Activated naive CD4-positive, alpha-beta T cell treated with anti-CD3 and anti-CD28 coated beads, Interleukin-2, amount 50 U/mL, for 24 hours (primary cell): ENCODE measurements around the gene AP2A2.
"Not testable (repeated sequence)": the region's sequence is repeated elsewhere in the genome, so short reads cannot be mapped to it uniquely, and the experiment has no call there.

Experiments
- H3K27ac Mint-ChIP-seq: one replicate; pipeline ENCODE4 v1.8.0; 2021; ENCODE audit warnings: mild to moderate bottlenecking, mixed read lengths
- H3K27me3 Mint-ChIP-seq: one replicate; pipeline ENCODE4 v1.8.0; 2021; ENCODE audit warnings: mixed read lengths
- H3K36me3 Mint-ChIP-seq: one replicate; pipeline ENCODE4 v1.8.0; 2021; ENCODE audit warnings: mixed read lengths
- H3K4me1 Mint-ChIP-seq: one replicate; pipeline ENCODE4 v1.8.0; 2021; ENCODE audit warnings: mixed read lengths
- H3K4me3 Mint-ChIP-seq: one replicate; pipeline ENCODE4 v1.8.0; 2021; ENCODE audit warnings: mild to moderate bottlenecking, mixed read lengths
- H3K9me3 Mint-ChIP-seq: one replicate; pipeline ENCODE4 v1.8.0; 2021; ENCODE audit warnings: mixed read lengths

The AP2A2 gene

DNA sequence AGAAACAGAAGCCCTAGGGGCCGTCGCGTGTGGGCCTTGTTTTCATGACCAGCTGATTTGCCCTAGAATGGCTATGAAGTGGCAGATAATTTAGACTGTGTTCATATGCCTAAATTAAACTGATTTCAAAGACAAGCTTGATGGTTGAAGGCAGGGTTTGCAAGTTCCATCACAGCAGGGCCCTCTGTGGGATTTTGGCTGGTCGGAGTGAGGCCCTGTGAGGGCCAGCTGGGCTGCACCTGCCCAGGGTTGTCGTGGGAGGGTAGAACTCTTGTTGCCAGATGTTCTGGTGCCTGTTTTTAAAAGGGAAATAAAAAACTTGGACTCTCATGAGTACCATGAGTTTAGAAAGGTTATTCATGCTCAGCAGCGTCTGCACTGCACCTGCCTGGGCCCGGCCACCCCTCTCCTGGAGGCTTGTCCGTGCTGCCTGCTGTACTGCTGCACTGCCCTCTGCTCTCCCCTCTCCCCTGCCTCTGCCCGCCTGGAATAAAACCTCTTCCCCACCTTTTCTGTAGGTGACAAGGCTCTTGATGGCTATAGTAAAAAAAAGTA lies 44.1 kb downstream of the AP2A2 start:
- Mint-ChIP-seq H3K27me3 (no peaks in the 10 kb centered on the region), H3K4me1 (peaks cover 44% of the 10 kb centered on the region), H3K4me3 (peak overlapping the region; percentile 49), H3K9me3 (no peaks in the 10 kb centered on the region), H3K36me3 (peaks cover 2% of the 10 kb centered on the region), H3K27ac (peak overlapping the region; percentile 74)

DNA sequence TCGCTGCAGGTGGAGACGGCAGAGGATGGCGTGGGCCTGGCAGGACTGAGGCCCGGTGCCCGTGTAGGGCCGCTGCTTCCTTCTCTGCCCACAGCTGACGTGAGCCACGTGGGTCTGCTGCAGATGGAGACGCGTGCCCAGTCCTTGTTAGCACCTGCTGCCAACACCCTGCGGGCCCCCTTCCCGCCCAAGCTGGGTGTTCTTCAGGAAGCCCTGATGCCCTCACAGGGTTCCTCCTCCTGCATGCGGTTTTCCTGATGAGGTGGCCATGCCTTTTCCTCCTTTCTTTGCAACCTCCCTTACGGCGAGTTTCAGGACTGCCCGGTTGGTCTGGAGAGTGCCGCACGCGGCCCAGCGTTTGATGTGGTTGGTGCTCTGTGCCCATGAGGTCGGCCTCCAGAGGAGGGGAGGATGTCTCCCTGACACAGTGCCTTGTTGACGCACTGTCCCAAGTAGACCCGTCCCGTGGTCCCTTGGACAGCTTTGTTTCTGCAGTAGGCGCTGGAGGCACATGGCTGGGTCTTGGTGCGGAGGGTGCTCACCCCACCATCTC lies 44.7 kb downstream of the AP2A2 start:
- Mint-ChIP-seq H3K36me3 (peaks cover 2% of the 10 kb centered on the region), H3K4me3 (peak overlapping the region; percentile 49), H3K4me1 (peaks cover 40% of the 10 kb centered on the region), H3K27me3 (no peaks in the 10 kb centered on the region), H3K9me3 (no peaks in the 10 kb centered on the region), H3K27ac (peak overlapping the region; percentile 74)

DNA sequence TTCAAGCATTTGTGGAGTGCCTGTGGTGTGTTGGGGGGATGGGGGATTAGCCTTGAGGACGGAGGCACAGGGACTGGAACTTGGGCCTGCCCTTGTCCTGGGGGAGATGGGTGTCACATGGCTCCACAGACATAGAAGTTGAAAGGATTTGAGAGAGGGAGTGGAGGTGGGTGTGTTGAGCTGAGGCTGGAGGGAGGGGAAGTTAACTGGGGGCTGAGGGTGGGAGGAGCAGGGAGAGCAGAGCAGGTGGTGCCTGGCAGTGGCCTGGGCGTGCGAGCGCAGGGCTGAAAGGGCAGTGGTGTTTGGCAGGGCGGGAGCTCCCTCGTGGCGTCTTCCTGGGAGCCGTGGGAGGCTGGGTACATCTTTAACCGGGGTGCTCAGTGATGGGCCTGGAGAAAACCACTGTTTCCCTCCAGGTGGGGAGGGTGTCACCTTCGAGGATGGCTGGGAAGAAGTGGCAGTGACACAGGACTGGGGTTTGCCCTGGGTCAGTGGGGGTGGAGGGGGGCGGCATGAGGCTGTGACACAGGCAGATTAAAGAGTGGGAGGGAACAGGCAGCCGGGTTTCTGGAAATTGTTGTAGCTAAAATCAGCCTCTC lies 45.5 kb downstream of the AP2A2 start:
- H3K27ac Mint-ChIP-seq: peak overlapping the region; percentile 18
- H3K36me3 Mint-ChIP-seq: peaks cover 2% of the 10 kb centered on the region
- H3K27me3 Mint-ChIP-seq: no peaks in the 10 kb centered on the region
- H3K4me1 Mint-ChIP-seq: peaks cover 38% of the 10 kb centered on the region
- no peaks in the 10 kb centered on the region for H3K9me3 Mint-ChIP-seq
- H3K4me3 Mint-ChIP-seq: peak overlapping the region; percentile 39

DNA sequence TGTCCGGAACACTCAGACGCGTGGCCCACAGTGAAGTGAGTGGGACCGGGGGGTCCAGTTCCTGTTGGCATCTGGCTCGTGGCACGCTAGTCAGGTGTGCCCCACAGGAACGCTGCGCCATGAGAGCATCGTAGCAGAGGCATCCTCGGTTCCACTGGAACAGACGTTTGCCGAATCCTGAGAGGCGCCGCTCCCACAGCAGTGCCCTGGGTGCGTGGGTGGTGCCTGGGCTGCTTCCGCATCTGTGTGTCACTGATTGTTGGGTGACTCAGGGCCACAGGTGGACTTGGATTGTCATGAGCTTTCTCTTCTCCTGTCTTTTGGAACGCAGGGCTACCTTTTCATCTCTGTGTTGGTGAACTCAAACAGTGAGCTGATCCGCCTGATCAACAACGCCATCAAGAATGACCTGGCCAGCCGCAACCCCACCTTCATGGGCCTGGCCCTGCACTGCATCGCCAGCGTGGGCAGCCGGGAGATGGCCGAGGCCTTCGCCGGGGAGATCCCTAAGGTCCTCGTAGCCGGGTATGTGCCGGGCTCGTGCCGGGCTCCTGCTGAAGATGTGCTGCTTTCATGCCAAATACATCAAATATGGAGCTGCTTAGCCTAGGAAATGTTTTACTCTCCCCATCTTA lies 46.2 kb downstream of the AP2A2 start:
- Mint-ChIP-seq H3K27me3 (no peaks in the 10 kb centered on the region), H3K27ac (no peak overlapping the region), H3K4me1 (peaks cover 35% of the 10 kb centered on the region), H3K4me3 (no peak overlapping the region), H3K36me3 (peaks cover 2% of the 10 kb centered on the region), H3K9me3 (no peaks in the 10 kb centered on the region)

DNA sequence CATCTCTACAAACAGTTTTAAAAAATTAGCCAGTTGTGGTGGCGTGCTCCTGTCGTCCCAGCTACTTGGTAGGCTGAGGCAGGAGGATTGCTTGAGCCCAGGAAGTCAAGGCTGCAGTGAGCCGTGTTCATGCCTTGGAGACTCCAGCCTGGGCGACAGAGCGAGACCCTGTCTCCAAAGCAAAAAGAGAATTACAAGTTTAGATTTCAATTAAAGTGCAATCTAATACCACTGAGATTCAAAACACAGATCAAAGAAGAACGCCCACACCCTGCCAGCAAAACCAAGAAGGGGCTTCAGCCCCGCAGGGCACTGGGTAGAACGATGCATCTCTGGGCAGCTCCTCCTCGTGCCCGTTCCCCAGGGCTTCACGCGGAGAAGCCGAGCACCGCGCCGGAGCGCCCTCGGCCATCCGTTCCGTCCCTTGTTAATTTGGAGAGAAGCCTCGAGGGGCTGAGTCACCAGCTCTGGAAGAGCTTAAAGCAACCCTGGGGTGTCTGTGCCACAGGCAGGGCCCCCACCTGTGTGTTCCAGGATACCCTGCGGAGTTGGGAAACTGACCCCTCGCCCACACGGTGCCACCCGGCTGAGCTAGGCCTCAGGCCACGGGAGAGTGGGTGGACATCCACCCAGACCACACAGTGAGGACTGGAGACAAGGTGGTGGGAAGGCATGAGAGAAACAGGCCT lies 47.0 kb downstream of the AP2A2 start:
- Mint-ChIP-seq H3K27me3 (no peaks in the 10 kb centered on the region), H3K36me3 (peaks cover 2% of the 10 kb centered on the region), H3K27ac (no peak overlapping the region), H3K9me3 (no peaks in the 10 kb centered on the region), H3K4me3 (no peak overlapping the region), H3K4me1 (peaks cover 35% of the 10 kb centered on the region)

DNA sequence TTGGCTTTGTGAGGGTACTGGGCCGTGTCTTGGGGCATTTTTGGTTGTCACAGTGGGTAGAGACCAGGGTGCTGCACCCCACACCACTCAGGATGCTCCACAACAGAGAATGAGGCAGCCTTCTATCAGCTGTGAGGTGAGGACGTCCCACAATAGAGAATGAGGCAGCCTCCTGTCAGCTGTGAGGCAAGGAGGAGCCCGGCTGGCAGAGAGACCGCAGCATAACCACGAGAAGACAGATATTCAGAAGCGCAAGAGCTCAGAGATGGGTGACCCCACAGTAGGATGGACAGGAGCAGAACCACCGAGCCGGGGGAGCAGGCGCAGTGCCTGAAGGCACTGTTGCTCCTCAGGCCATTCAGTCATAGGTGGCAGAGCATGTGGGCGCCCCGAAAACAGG lies 47.6 kb downstream of the AP2A2 start:
- Mint-ChIP-seq H3K27me3 (no peaks in the 10 kb centered on the region), H3K9me3 (no peaks in the 10 kb centered on the region), H3K36me3 (peaks cover 2% of the 10 kb centered on the region), H3K4me1 (peaks cover 34% of the 10 kb centered on the region), H3K4me3 (no peak overlapping the region), H3K27ac (no peak overlapping the region)

DNA sequence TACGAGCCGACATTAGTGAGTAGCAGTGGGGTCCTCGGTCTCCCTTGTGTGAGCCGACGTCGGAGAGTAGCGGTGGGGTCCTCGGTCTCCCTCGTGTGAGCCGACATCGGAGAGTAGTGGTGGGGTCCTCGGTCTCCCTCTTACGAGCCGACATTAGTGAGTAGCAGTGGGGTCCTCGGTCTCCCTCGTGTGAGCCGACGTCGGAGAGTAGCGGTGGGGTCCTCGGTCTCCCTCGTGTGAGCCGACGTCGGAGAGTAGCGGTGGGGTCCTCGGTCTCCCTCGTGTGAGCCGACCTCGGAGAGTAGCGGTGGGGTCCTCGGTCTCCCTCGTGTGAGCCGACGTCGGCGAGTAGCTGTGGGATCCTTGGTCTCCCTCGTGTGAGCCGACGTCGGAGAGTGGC lies 49.7 kb downstream of the AP2A2 start:
- H3K4me1 Mint-ChIP-seq: peaks cover 17% of the 10 kb centered on the region
- H3K36me3 Mint-ChIP-seq, H3K27ac Mint-ChIP-seq, H3K9me3 Mint-ChIP-seq, H3K4me3 Mint-ChIP-seq, H3K27me3 Mint-ChIP-seq: not testable (repeated sequence)

DNA sequence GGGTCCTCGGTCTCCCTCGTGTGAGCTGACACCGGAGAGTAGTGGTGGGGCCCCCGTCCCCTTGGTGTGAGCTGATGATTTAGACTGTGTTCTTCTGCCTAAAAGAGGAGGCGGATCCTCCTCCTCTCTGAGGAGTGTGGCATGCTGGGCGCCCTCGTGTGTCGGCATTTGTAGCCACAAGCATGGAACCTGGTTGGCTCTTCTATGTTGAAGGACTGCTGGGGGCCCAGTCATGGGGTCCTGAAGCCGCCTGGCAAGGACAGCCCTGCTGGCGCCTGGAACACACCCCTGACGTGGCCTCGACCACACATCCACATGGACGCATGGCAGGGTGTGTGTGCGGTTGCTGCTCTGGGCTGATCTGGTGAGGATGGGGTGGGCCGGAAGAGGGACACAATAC lies 50.2 kb downstream of the AP2A2 start:
- H3K36me3 Mint-ChIP-seq: peaks cover 2% of the 10 kb centered on the region
- H3K9me3 Mint-ChIP-seq: no peaks in the 10 kb centered on the region
- no peak overlapping the region for H3K4me3 Mint-ChIP-seq
- no peak overlapping the region for H3K27ac Mint-ChIP-seq
- H3K27me3 Mint-ChIP-seq: no peaks in the 10 kb centered on the region
- H3K4me1 Mint-ChIP-seq: peaks cover 13% of the 10 kb centered on the region

DNA sequence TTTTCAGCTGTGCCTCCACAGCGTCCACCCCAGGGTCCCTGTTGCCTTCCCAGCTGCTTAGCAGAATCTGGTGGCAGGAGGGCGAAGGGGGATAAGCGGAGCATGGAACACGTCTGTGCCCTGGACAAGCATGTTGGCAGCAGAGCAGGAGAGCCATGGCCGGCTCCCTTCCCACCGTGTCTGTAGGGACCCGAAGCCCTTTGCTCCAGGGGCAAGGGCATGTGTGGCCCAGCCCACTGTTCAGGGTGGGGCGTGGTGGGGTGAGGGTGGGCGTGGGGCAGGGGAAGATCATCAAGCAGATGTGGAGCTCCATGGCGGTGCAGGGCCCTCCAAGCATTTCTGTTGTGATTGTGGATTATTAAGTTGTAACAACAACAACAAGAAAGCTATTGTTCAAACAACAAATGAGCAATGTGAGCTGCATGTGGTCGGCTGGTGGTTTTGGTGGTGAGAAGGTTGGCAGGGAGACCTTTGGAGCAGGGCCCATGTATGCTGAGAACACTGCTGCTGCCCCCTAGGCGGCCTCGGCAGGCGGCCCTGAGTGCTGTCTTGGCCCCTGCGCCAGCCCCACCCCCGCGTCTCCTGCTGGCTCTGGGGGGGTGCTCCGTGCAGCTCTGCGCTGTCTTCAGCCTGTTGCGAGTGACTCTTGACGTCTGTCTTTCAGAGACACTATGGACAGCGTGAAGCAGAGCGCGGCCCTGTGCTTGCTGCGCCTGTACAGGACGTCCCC lies 50.9 kb downstream of the AP2A2 start:
- Mint-ChIP-seq H3K4me1 (peaks cover 9% of the 10 kb centered on the region), H3K27me3 (no peaks in the 10 kb centered on the region), H3K27ac (no peak overlapping the region), H3K9me3 (no peaks in the 10 kb centered on the region), H3K4me3 (no peak overlapping the region), H3K36me3 (peaks cover 2% of the 10 kb centered on the region)

DNA sequence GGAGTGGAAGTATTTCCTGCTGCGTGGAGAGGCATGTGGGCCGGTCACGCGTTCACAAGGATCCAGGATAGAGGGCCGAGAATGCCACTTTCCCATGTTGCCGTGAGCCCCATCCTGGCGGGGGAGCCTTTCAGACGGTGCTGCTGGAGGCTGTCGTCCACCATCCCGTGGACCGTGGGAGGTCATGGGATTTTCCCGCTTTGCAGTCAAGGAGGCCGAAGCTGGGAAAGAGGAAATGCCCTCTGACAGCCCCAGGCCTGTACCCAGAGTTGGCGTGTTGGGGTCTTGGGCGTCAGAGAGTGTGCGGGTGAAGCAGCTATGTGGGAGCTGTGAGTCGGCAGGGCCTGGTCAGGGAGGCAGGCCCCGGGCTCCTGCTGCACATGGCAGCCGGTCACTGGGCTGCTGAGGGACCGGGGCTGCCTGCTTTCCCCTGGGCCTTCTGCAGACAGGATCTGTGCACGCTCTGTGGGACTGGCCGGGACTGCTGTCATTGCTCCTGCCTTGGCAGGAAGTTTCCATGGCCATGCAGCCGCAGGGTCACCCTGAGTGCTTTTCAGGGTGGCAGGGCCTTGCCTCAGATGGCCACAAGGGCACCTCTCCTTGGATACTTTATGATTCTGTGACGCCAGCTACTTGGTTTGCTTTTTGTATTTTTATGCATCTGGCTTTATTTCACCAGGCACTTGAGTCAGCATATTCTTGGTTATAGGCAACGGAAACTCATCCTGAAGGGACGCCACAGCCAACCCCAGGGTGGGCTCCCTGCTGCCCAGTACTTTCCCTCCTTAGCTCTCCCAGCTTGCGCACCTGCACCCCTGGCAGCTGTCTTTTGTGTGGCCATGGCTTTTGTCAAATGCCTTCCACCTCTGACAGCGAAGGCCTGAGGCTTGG lies 52.4 kb downstream of the AP2A2 start:
- peaks cover 4% of the 10 kb centered on the region for H3K36me3 Mint-ChIP-seq
- peaks cover 9% of the 10 kb centered on the region for H3K4me1 Mint-ChIP-seq
- no peaks in the 10 kb centered on the region for H3K27me3 Mint-ChIP-seq
- H3K4me3 Mint-ChIP-seq: no peak overlapping the region
- H3K27ac Mint-ChIP-seq: peak overlapping the region; percentile 41
- H3K9me3 Mint-ChIP-seq: no peaks in the 10 kb centered on the region

DNA sequence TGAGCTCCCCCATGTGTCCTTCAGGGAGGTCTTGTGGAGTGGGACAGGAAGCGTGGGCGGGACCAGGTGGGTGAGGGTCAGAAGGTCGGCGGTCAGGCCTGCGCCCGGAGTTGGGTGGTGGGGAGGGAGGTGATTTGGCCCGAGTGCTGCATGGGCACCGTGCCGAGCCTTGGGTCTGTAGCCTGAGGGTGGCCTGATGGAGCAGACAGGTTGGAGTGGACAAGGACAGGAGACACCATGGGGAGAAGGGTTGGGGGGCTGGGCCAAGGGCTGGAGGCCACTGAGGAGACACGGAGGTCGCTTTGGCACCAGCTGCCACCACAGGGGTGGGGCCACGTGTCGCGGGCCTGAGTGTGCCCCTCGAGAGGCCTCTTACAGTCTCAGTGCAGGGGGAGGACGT lies 53.1 kb downstream of the AP2A2 start:
- H3K27me3 Mint-ChIP-seq: no peaks in the 10 kb centered on the region
- H3K4me1 Mint-ChIP-seq: peaks cover 9% of the 10 kb centered on the region
- H3K36me3 Mint-ChIP-seq: peaks cover 2% of the 10 kb centered on the region
- H3K9me3 Mint-ChIP-seq: no peaks in the 10 kb centered on the region
- H3K4me3 Mint-ChIP-seq: no peak overlapping the region
- H3K27ac Mint-ChIP-seq: no peak overlapping the region

DNA sequence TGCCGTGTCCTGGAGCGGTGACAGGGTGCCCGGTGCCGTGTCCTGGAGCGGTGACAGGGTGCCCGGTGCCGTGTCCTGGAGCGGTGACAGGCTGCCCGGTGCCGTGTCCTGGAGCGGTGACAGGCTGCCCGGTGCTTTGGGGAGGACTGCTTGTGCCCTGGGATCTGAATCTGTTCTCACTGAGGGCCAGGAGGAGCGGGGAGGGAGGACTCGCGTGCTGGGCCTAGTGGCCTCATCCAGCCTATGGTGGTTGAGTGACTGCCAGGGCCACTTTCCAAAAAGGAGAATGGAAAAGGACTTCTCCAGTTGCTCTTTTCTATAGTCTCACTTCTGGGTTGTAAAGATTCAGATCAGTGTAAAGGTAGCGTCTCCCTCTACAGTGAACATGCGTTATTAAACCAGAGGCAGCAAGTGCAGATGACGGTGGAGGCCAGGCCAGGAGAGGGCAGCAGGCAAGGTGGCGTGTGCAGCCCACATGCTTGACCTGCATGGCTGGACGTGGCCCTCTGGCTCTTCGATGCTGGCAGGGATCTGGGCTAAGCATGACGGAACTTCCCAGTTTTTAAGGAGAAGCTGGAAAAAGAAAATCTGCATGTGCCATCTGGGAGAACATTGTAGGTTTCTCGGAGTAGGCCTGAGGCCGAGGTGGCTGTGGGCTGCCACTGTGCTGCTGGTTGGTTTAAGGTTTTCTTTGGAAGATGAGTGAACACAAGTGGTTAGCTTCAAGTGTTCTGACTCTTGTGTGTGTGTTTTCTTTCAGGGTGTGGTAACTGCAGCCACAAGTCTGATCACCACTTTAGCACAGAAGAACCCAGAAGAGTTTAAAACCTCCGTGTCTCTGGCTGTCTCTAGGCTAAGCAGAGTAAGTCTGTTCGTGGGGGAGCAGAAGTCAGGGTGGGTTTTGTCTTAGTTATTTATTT lies 55.0 kb downstream of the AP2A2 start:
- no peak overlapping the region for H3K4me3 Mint-ChIP-seq
- no peaks in the 10 kb centered on the region for H3K9me3 Mint-ChIP-seq
- peaks cover 3% of the 10 kb centered on the region for H3K36me3 Mint-ChIP-seq
- H3K27ac Mint-ChIP-seq: no peak overlapping the region
- peaks cover 9% of the 10 kb centered on the region for H3K4me1 Mint-ChIP-seq
- no peaks in the 10 kb centered on the region for H3K27me3 Mint-ChIP-seq

DNA sequence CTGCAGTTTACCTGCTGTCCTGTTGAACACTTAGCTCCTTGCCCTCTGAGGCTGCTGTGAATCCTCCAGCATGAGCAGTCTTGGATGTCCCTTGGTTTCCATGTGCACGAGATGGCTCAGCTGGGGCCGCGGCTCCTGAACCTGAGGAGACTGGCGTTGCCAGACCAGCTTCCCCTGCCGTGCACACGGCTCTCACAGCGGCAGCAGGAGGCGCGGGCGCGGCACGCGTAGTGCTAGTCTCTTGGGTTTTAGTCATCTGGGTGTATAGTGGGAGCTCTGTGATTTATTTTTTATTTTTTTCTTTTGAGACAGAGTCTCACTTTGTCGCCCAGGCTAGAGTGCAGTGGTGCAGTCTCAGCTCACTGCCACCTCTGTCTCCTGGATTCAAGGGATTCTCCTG lies 56.1 kb downstream of the AP2A2 start:
- Mint-ChIP-seq H3K27me3 (no peaks in the 10 kb centered on the region), H3K4me3 (no peak overlapping the region), H3K9me3 (no peaks in the 10 kb centered on the region), H3K36me3 (peaks cover 3% of the 10 kb centered on the region), H3K27ac (no peak overlapping the region), H3K4me1 (peaks cover 3% of the 10 kb centered on the region)

DNA sequence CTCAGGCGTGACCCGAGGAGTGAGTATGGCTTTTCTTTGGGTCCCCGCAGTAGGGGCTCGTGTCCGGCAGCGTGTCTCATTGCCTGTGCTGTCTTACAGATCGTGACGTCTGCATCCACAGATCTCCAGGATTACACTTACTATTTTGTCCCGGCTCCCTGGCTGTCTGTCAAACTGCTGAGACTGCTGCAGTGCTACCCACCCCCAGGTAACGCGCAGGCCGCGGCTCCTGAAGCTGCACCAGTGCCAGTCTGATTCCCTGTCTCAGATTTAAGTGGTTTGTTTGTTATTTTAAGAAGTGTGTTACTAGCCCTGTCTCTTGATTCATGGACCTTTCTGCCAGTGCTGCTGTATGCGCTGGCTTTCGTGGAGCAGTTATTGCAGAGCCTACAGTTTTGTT lies 58.9 kb downstream of the AP2A2 start:
- Mint-ChIP-seq H3K27ac (no peak overlapping the region), H3K27me3 (no peaks in the 10 kb centered on the region), H3K36me3 (peaks cover 3% of the 10 kb centered on the region), H3K9me3 (no peaks in the 10 kb centered on the region), H3K4me3 (no peak overlapping the region), H3K4me1 (peaks cover 3% of the 10 kb centered on the region)
